BE2C (cell line): Measurements from ENCODE around the gene MTNR1B.

ENCODE experiments used
- DNase-seq: peaks from one replicate; pipeline ENCODE4 v3.0.0-alpha.2; 2020
- H3K27me3 ChIP-seq: fragments of 250-450 bp; sonication (Bioruptor Pico); 2 replicates; pipeline ENCODE4 v1.5.1; 2020; ENCODE audit warnings: mild to moderate bottlenecking
- H3K36me3 ChIP-seq: fragments of 250-450 bp; sonication (Bioruptor Pico); 2 replicates; pipeline ENCODE4 v1.5.1; 2020; ENCODE audit warnings: mild to moderate bottlenecking
- H3K4me1 ChIP-seq: fragments of 250-450 bp; sonication (Bioruptor Pico); 2 replicates; pipeline ENCODE4 v1.5.1; 2020
- H3K4me3 ChIP-seq: 2 replicates; pipeline ENCODE4 v1.5.1; 2011; ENCODE audit warnings: low read depth, low read length
- H3K9me3 ChIP-seq: fragments of 250-450 bp; sonication (Bioruptor Pico); 2 replicates; pipeline ENCODE4 v1.5.1; 2020
- TF ChIP-seq, protein P1 (sequence below): IDR thresholded peaks from 2 replicates; pipeline ENCODE4 v1.5.1; 2012; ENCODE audit warnings: mild to moderate bottlenecking, low read depth, low read length

MTNR1B gene

DNA sequence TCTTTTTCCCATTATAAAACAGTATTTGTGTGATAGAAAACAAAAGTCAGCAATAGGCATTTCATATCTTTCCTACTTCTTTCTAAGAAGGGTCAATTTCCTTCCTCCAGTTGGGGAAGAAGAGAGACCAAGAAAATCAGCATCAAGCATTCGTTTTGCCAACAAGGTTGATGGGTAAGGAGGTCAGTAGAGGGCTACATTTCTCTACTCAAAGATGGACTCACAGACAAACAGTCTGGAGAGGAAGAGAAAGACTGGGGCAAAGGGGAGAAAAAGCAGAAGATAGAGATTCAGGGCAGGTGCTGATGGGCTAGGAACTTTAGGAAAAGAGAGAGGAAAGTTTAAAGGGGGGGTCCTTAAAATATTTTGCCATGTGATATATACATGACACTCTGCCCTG lies 8.6 kb upstream of the MTNR1B start:
- no peaks in the 10 kb centered on the region for H3K27me3 ChIP-seq
- TF ChIP-seq, protein P1, sequence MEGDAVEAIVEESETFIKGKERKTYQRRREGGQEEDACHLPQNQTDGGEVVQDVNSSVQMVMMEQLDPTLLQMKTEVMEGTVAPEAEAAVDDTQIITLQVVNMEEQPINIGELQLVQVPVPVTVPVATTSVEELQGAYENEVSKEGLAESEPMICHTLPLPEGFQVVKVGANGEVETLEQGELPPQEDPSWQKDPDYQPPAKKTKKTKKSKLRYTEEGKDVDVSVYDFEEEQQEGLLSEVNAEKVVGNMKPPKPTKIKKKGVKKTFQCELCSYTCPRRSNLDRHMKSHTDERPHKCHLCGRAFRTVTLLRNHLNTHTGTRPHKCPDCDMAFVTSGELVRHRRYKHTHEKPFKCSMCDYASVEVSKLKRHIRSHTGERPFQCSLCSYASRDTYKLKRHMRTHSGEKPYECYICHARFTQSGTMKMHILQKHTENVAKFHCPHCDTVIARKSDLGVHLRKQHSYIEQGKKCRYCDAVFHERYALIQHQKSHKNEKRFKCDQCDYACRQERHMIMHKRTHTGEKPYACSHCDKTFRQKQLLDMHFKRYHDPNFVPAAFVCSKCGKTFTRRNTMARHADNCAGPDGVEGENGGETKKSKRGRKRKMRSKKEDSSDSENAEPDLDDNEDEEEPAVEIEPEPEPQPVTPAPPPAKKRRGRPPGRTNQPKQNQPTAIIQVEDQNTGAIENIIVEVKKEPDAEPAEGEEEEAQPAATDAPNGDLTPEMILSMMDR, result no peak
- DNase-seq, result no peak
- H3K4me1 ChIP-seq, result no peaks in the 10 kb centered on the region
- H3K9me3 ChIP-seq, result no peaks in the 10 kb centered on the region
- no peak overlapping the region for H3K4me3 ChIP-seq
- H3K36me3 ChIP-seq, result no peaks in the 10 kb centered on the region

- TF ChIP-seq, protein P1, result no peak
- Histone ChIP-seq H3K9me3 (no peaks in the 10 kb centered on the region), H3K4me3 (no peak overlapping the region), H3K27me3 (no peaks in the 10 kb centered on the region), H3K36me3 (no peaks in the 10 kb centered on the region), H3K4me1 (no peaks in the 10 kb centered on the region)
- DNase-seq, result no peak
Observed at GRCh38 chr11:92962446-92962845, 7.0 kb upstream of the MTNR1B start.

GRCh38 chr11:92964471-92964870 lies 5.0 kb upstream of the MTNR1B start:
- Histone ChIP-seq H3K9me3 (no peaks in the 10 kb centered on the region), H3K27me3 (no peaks in the 10 kb centered on the region), H3K4me1 (no peaks in the 10 kb centered on the region), H3K36me3 (no peaks in the 10 kb centered on the region), H3K4me3 (no peak overlapping the region)
- TF ChIP-seq, protein P1, result no peak
- DNase-seq, result no peak

DNA sequence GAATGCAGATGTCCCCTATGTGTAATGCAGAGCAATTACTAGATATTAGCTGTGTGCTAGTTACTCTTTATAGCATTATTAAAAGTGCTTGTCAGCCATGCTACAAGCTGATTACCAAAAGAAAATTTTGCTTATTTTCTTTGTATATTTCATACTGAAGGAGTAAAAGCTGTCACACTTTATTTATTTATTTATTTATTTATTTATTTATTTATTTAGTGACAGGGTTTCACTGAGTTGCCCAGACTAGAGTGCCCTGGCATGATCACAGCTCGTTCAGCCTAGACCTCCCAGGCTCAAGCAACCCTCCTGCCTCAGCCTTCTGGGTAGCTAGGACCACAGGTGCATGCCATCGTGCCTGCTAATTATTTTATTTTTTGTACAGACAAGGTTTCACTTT lies 4.3 kb upstream of the MTNR1B start:
- TF ChIP-seq, protein P1, result no peak
- H3K4me1 ChIP-seq, result no peaks in the 10 kb centered on the region
- DNase-seq, result no peak
- no peaks in the 10 kb centered on the region for H3K27me3 ChIP-seq
- no peaks in the 10 kb centered on the region for H3K36me3 ChIP-seq
- H3K9me3 ChIP-seq, result no peaks in the 10 kb centered on the region
- H3K4me3 ChIP-seq, result no peak overlapping the region

DNA sequence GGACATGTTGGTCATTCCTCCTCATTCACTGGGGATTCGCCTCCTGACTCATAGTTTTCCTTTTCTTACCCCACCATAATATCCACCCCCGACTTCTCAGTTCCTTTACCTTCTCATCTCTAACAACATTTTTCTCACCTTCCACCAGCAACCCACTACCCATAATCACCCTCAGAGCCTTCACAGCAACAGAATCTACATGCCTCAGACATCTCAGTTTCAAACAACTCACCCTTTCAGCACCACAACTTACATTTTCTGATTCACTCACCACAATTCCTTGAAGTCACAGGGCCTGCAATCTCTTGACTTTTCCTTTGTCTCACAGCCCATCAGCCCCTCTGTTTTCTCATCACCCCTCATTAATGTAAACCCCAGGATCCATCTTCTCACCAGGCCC lies 2.3 kb upstream of the MTNR1B start:
- Histone ChIP-seq H3K36me3 (no peaks in the 10 kb centered on the region), H3K4me3 (no peak overlapping the region), H3K4me1 (peaks cover 8% of the 10 kb centered on the region), H3K9me3 (no peaks in the 10 kb centered on the region), H3K27me3 (no peaks in the 10 kb centered on the region)
- TF ChIP-seq, protein P1, result no peak
- no peak for DNase-seq

DNA sequence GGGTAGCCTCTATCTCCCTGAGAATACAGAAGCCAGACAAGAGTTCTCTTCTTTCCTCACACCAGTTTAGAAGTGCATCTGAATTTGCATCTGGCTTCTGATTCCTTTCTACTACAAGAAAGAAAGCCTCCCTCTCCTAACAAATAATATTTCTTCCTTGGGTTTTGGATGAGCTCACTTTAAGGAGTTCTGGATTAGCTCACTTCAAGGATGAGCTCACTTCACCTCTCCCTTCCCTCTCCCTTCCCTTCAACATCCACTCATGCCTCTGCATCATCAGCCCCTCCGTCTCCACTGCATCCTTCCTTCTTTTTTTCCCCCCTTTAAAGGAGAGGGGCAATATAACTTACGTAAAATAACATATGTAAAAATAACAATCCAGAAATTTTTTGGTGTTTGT lies 1.6 kb upstream of the MTNR1B start:
- Histone ChIP-seq H3K4me1 (peaks cover 14% of the 10 kb centered on the region), H3K27me3 (no peaks in the 10 kb centered on the region), H3K4me3 (no peak overlapping the region), H3K9me3 (no peaks in the 10 kb centered on the region), H3K36me3 (no peaks in the 10 kb centered on the region)
- TF ChIP-seq, protein P1, result no peak
- DNase-seq, result no peak
